AG04450 (cell line): ENCODE results near the gene NPC1L1. TPM values are rescaled to one million over a fixed set of nuclear protein-coding genes. Genes with fewer than 3 reads are reported as not detected.

Experiments used
- CTCF ChIA-PET: fragments of 300-600, 350-600 bp; formaldehyde crosslinking; extraction: SDS; loops from one replicate; lab custom pipeline; 2022; ENCODE audit warnings: antibody characterized with exemption, inconsistent platforms; lab: Charles Lee
- POLR2A ChIA-PET: fragments of 350-600 bp; formaldehyde crosslinking; extraction: SDS; loops from one replicate; lab custom pipeline; 2021; ENCODE audit warnings: antibody characterized with exemption, inconsistent platforms; lab: Yijun Ruan, JAX
- DNase-seq: peaks from one replicate; pipeline ENCODE4 v3.0.0-alpha.2; 2011; ENCODE audit warnings: low read depth, low spot score
- H3K27ac ChIP-seq: one replicate; pipeline ENCODE4 v1.5.1; 2012; ENCODE audit warnings: low read depth, low read length, control low read depth
- H3K27me3 ChIP-seq: one replicate; pipeline ENCODE4 v1.6.0; 2012; ENCODE audit warnings: low read length; ENCODE audit not compliant: control insufficient read depth, insufficient read depth
- H3K4me3 ChIP-seq: 2 replicates; pipeline ENCODE4 v1.5.1; 2011; ENCODE audit warnings: mild to moderate bottlenecking, low read depth, low read length, control low read depth
- H3K9me3 ChIP-seq: 2 replicates; pipeline ENCODE4 v1.5.1; 2012; ENCODE audit warnings: low read length; ENCODE audit not compliant: control insufficient read depth, insufficient read depth
- CTCF ChIP-seq: IDR thresholded peaks from 2 replicates; pipeline ENCODE4 v1.5.1; 2011; ENCODE audit warnings: low read depth, low read length, control low read depth, inconsistent platforms
- polyA plus RNA-seq: library from polyadenylated mRNA; depleted of rRNA; stranded (reverse); fragments of >200 nt; gene quantifications from 2 replicates; pipeline ENCODE4 v1.2.3, GENCODE V29; 2011

NPC1L1 gene
- polyA plus RNA-seq, 1 experiment = 0.36 TPM

GRCh38 chr7:44568771-44569560 is 27.8 kb upstream of the NPC1L1 start:
- Histone ChIP-seq H3K9me3 (peaks cover 4% of the 10 kb centered on the region; the same call in 1 of the 2 replicates), H3K4me3 (no peak overlapping the region), H3K27me3 (no peaks in the 10 kb centered on the region), H3K27ac (peak overlapping the region; percentile 2)
- TF ChIP-seq CTCF = no peak
- ChIA-PET CTCF (no interaction called here), POLR2A (no interaction called here)
- DNase-seq = no peak

- DNase-seq = no peak
- Histone ChIP-seq H3K27me3 (no peaks in the 10 kb centered on the region), H3K4me3 (no peak overlapping the region), H3K27ac (no peak overlapping the region), H3K9me3 (no peaks in the 10 kb centered on the region)
- TF ChIP-seq CTCF = no peak
- ChIA-PET POLR2A (interaction anchor here (0.5 kb wide), 1 partner anchor 34 kb away, joined by 3 read pairs; no protein-coding TSS in a partner anchor), CTCF (interaction anchor here (4.4 kb wide), 1 partner anchor 326 kb away, joined by 58 read pairs; no protein-coding TSS in a partner anchor)
Measured at GRCh38 chr7:44567884-44568283, 26.8 kb upstream of the NPC1L1 start.

GRCh38 chr7:44566680-44567079 is 25.6 kb upstream of the NPC1L1 start:
- Histone ChIP-seq H3K27me3 (no peaks in the 10 kb centered on the region), H3K9me3 (no peaks in the 10 kb centered on the region), H3K4me3 (no peak overlapping the region), H3K27ac (no peak overlapping the region)
- POLR2A ChIA-PET = no interaction called here
- CTCF ChIA-PET = interaction anchor here (0.6 to 4.4 kb wide), 5 partner anchors 18 to 325 kb away, joined by 3 to 58 read pairs (median 14); no protein-coding TSS in a partner anchor
- DNase-seq = no peak
- TF ChIP-seq CTCF = no peak

GRCh38 chr7:44565795-44566559 is 24.8 kb upstream of the NPC1L1 start:
- ChIA-PET CTCF (interaction anchor here (0.5 to 4.4 kb wide), 25 partner anchors 8 to 514 kb away, joined by 3 to 58 read pairs (median 4); partner anchors contain the start of genes DDX56 and NUDCD3), POLR2A (interaction anchor here (0.6 to 2.0 kb wide), 3 partner anchors 8 to 280 kb away, joined by 3 to 9 read pairs (median 3); partner anchors contain the start of gene DDX56)
- TF ChIP-seq CTCF = no peak
- Histone ChIP-seq H3K27me3 (no peaks in the 10 kb centered on the region), H3K4me3 (no peak overlapping the region), H3K9me3 (no peaks in the 10 kb centered on the region), H3K27ac (no peak overlapping the region)
- DNase-seq = no peak
